HEK293 (cell line): ENCODE results near the gene C4orf54.

Experiments used
- CTCF ChIP-seq: fragments of 450-650 bp; formaldehyde crosslinking; IDR thresholded peaks from 2 replicates; pipeline ENCODE4 v1.5.1; 2016; ENCODE audit warnings: missing biosample characterization, missing genetic modification characterization
- GLI2 ChIP-seq: fragments of 450-650 bp; formaldehyde crosslinking; IDR thresholded peaks from 2 replicates; pipeline ENCODE4; 2017; ENCODE audit warnings: missing biosample characterization, missing genetic modification characterization, low read depth, borderline replicate concordance
- KLF1 ChIP-seq: fragments of 450-650 bp; formaldehyde crosslinking; IDR thresholded peaks from 2 replicates; pipeline ENCODE4 v1.5.1; 2016; ENCODE audit warnings: missing biosample characterization, missing genetic modification characterization
- MEIS1 ChIP-seq: sonication (generic); formaldehyde crosslinking; IDR thresholded peaks from 2 replicates; pipeline ENCODE4 v1.8.1; 2022; ENCODE audit warnings: missing genetic modification reagents, mild to moderate bottlenecking, borderline replicate concordance
- ZNF146 ChIP-seq: fragments of 450-650 bp; formaldehyde crosslinking; IDR thresholded peaks from 2 replicates; pipeline ENCODE4 v1.5.1; 2016; ENCODE audit warnings: missing biosample characterization, missing genetic modification characterization
- ZNF292 ChIP-seq: fragments of 450-650 bp; formaldehyde crosslinking; IDR thresholded peaks from 2 replicates; pipeline ENCODE4 v1.5.1; 2016; ENCODE audit warnings: low read depth, missing biosample characterization, missing genetic modification characterization, borderline replicate concordance
- ZNF324 ChIP-seq: fragments of 450-650 bp; formaldehyde crosslinking; IDR thresholded peaks from 2 replicates; pipeline ENCODE4 v1.5.1; 2016; ENCODE audit warnings: missing biosample characterization, missing genetic modification characterization
- ZNF350 ChIP-seq: fragments of 450-650 bp; formaldehyde crosslinking; IDR thresholded peaks from 2 replicates; pipeline ENCODE4 v1.5.0; 2017; ENCODE audit warnings: missing biosample characterization, mild to moderate bottlenecking, missing genetic modification characterization
- ZNF664 ChIP-seq: fragments of 450-650 bp; formaldehyde crosslinking; IDR thresholded peaks from 2 replicates; pipeline ENCODE4 v1.5.1; 2016; ENCODE audit warnings: missing biosample characterization, missing genetic modification characterization

DNA sequence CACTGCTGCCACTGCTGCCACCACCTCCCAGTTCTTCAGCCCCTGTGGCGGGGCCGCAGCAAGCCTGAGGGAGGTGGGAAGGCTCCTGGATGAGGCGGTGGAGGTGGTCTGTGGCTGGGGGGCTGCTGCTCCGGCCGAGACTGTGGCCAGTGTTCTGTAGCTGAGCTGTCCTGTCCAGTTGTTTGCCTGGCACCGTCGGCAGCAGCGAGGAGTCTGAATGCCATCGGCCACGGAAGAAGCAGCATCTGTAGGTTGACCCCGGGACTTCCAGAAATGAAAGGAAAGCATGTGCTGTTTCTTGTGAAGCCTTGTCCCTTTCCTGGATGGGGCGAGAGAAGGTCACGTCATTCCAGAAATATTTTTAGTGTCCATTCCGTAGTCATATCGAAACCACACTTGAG, 3.3 kb downstream of the C4orf54 start:
- TF ChIP-seq CTCF (tag by site-specific recombination), result no peak
- TF ChIP-seq ZNF664, result no peak
- no peak for TF ChIP-seq GLI2 (tag by site-specific recombination)
- TF ChIP-seq ZNF146, result no peak
- TF ChIP-seq KLF1 (tag by site-specific recombination), result no peak
- no peak for TF ChIP-seq ZNF324 (tag by site-specific recombination)
- no peak for TF ChIP-seq ZNF350 (tag by site-specific recombination)
- no peak for TF ChIP-seq MEIS1 (CRISPR knock-in tag)
- no peak for TF ChIP-seq ZNF292 (tag by site-specific recombination)
